ENCODE results near the gene GLT6D1. TPM values are rescaled to one million over a fixed set of nuclear protein-coding genes. Genes with fewer than 3 reads are reported as not detected.

Gene GLT6D1
- total RNA-seq, 2 donors from 2014 or later = not detected

DNA sequence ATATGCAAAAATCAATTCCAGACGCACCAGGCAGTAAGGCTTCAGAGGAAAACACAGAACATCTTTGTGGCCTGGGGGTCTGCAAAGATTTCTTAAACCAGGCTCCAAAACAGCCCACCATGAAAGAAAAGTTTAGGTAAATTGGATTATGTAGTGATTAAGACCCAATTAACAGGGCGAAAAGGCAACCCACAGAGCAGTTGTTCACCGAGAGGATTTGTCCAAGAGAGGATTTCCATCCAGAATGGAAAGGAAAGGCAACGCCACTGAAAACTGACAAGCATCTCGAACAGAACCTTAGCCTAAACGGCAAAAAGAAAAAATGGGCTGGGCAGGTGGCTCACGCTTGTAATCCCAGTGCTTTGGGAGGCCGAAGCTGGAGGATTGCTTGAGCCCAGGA lies 37.4 kb downstream of the GLT6D1 start:
- H3K27ac ChIP-seq = no peak overlapping the region
- no peaks in the 10 kb centered on the region for H3K9me3 ChIP-seq
- intact Hi-C loops (cut with DNase I) = loop anchor here (10.0 kb wide), 2 partner anchors 363 to 523 kb away; partner anchors contain the start of gene UBAC1
- no peak for DNase-seq (ENCODE audit: low spot score)
- no peak overlapping the region for H3K4me3 ChIP-seq
- TF ChIP-seq, protein P1, sequence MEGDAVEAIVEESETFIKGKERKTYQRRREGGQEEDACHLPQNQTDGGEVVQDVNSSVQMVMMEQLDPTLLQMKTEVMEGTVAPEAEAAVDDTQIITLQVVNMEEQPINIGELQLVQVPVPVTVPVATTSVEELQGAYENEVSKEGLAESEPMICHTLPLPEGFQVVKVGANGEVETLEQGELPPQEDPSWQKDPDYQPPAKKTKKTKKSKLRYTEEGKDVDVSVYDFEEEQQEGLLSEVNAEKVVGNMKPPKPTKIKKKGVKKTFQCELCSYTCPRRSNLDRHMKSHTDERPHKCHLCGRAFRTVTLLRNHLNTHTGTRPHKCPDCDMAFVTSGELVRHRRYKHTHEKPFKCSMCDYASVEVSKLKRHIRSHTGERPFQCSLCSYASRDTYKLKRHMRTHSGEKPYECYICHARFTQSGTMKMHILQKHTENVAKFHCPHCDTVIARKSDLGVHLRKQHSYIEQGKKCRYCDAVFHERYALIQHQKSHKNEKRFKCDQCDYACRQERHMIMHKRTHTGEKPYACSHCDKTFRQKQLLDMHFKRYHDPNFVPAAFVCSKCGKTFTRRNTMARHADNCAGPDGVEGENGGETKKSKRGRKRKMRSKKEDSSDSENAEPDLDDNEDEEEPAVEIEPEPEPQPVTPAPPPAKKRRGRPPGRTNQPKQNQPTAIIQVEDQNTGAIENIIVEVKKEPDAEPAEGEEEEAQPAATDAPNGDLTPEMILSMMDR (IDR thresholded peaks at IDR 0.05) = no peak
- TF ChIP-seq POLR2AphosphoS5 (IDR thresholded peaks at IDR 0.05) (no peak), POLR2A (IDR thresholded peaks at IDR 0.05) (no peak)
- no peaks in the 10 kb centered on the region for H3K4me1 ChIP-seq (replicated peaks)
- WGBS = 87% methylated on average over 8 of the region's 8 CpGs
- H3K36me3 ChIP-seq = no peaks in the 10 kb centered on the region
- no peaks in the 10 kb centered on the region for H3K27me3 ChIP-seq (replicated peaks; ENCODE audit: insufficient read depth)

DNA sequence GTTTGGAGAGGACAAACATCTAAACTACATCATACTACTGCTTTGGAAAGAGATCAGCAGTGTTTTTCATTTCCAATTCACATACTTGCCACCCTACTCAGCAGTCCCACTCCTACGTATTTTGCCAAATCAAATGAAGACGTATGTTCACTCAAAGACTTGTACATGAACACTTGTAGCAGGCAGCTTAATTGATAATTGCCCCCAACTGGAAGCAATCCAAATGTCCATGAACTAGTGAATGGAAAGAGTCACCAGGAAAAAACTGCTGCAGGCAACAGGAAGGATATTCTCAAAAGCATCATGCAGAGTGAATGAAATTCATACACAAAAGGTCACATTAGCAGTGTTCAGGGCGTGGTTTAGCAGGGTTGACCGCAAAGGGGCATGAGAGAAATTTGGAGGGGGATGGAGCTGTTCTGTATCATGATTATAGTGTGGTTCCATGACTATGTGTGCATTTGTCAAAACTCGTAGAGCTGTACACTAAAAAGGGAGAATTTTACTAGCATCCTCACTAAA lies 39.0 kb downstream of the GLT6D1 start:
- 46% methylated on average over 5 of the region's 5 CpGs for WGBS

DNA sequence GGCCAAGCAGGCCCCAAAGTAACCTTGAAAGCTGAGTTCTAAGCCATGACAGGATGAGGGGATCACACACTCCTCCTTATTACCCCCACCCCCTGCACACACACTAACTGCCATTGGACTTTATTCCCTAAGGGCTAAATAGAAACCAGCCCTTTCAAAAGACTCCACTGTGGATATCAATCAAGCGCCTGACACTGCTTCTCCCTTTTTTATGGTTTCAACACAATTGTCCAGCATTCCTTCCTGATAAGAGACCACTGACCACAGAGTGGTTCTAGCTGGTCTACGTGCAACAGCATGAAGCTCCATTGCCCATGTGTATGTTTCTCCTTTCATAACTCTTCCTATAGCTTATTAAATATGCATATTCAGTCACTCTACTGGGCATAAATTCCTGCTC lies 43.1 kb downstream of the GLT6D1 start:
- H3K4me1 ChIP-seq (replicated peaks) = no peaks in the 10 kb centered on the region
- no peaks in the 10 kb centered on the region for H3K9me3 ChIP-seq
- intact Hi-C loops (cut with DNase I) = no loop called here
- H3K4me3 ChIP-seq = no peak overlapping the region
- TF ChIP-seq, protein P1 (IDR thresholded peaks at IDR 0.05) = no peak
- no peak for TF ChIP-seq POLR2AphosphoS5 (IDR thresholded peaks at IDR 0.05)
- no peak for DNase-seq (ENCODE audit: low spot score)
- WGBS = 55% methylated on average over 2 of the region's 2 CpGs
- no peak overlapping the region for H3K27ac ChIP-seq
- H3K36me3 ChIP-seq = no peaks in the 10 kb centered on the region
- no peaks in the 10 kb centered on the region for H3K27me3 ChIP-seq (replicated peaks; ENCODE audit: insufficient read depth)

More for the DNA sequence above, 39.0 kb downstream of the GLT6D1 start:
- intact Hi-C loops (cut with DNase I) = loop anchor here (10.0 kb wide), 2 partner anchors 364 to 524 kb away; partner anchors contain the start of gene UBAC1
- Histone ChIP-seq H3K27ac (no peak overlapping the region), H3K9me3 (no peaks in the 10 kb centered on the region), H3K4me1 (replicated peaks) (no peaks in the 10 kb centered on the region), H3K36me3 (no peaks in the 10 kb centered on the region), H3K4me3 (no peak overlapping the region), H3K27me3 (replicated peaks; ENCODE audit: insufficient read depth) (no peaks in the 10 kb centered on the region)
- DNase-seq (ENCODE audit: low spot score) = no peak
- TF ChIP-seq POLR2A (IDR thresholded peaks at IDR 0.05) = no peak
- TF ChIP-seq POLR2AphosphoS5 (IDR thresholded peaks at IDR 0.05) = no peak
- TF ChIP-seq, protein P1 (IDR thresholded peaks at IDR 0.05) = no peak

DNA sequence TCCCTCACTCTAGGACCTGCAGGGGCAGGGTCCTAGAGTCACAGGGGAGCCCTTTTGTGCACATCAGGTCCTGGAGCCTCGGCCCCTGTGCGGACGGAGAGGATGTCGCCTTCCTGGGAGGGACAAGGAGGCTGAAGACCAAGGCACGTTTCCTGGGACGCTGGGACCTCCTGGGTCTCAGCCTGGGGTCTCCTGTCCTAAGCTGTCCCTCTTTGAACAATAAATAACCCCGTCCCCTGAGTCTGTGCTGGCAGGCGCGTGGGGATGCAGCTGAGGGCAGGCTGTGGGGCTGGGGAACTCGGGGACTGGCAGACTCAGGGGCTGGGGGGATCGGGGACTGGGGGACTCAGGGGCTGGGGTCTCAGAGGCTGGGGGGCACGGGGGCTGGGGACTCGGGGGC lies 46.7 kb downstream of the GLT6D1 start:
- no peak overlapping the region for H3K27ac ChIP-seq
- H3K4me1 ChIP-seq (replicated peaks) = no peaks in the 10 kb centered on the region

DNA sequence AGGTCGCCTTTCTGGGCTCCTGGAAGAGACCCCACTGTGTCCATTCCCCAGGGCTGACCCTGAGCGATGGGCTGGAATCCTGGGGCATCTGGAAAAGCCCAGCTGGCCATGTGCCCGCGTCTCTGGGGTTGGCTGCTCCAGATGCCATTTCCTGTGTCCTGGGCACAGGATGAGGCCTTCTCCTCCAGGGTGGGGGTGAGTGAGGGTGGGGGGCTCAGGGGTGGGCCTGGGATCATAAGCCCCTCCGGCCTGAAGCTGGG lies 47.1 kb downstream of the GLT6D1 start:
- intact Hi-C loops (cut with DNase I) = no loop called here
- H3K27me3 ChIP-seq (replicated peaks; ENCODE audit: insufficient read depth) = no peaks in the 10 kb centered on the region
- no peak overlapping the region for H3K27ac ChIP-seq
- no peak overlapping the region for H3K4me3 ChIP-seq
- H3K36me3 ChIP-seq = no peaks in the 10 kb centered on the region
- no peak for TF ChIP-seq POLR2AphosphoS5 (IDR thresholded peaks at IDR 0.05)
- TF ChIP-seq, protein P1 (IDR thresholded peaks at IDR 0.05) = no peak
- no peak for TF ChIP-seq POLR2A (IDR thresholded peaks at IDR 0.05)
- no peaks in the 10 kb centered on the region for H3K4me1 ChIP-seq (replicated peaks)
- no peak for DNase-seq (ENCODE audit: low spot score)
- WGBS = 66% methylated on average over 3 of the region's 5 CpGs
- H3K9me3 ChIP-seq = no peaks in the 10 kb centered on the region

More for the DNA sequence above, 46.7 kb downstream of the GLT6D1 start:
- Histone ChIP-seq H3K4me3 (no peak overlapping the region), H3K27me3 (replicated peaks; ENCODE audit: insufficient read depth) (no peaks in the 10 kb centered on the region), H3K9me3 (no peaks in the 10 kb centered on the region), H3K36me3 (no peaks in the 10 kb centered on the region)
- DNase-seq (ENCODE audit: low spot score) = no peak
- TF ChIP-seq, protein P1 (IDR thresholded peaks at IDR 0.05) = no peak
- TF ChIP-seq POLR2AphosphoS5 (IDR thresholded peaks at IDR 0.05) (no peak), POLR2A (IDR thresholded peaks at IDR 0.05) (no peak)
- intact Hi-C loops (cut with DNase I) = no loop called here
- 96% methylated on average over 5 of the region's 13 CpGs for WGBS
